HepG2 (cell line): ENCODE measurements around the gene RPL26. TPM values are rescaled to one million over a fixed set of nuclear protein-coding genes. Genes with fewer than 3 reads are reported as not detected.

ENCODE experiments used
- AFF4 ChIP-seq: sonication (generic); formaldehyde crosslinking; IDR thresholded peaks from 2 replicates; pipeline ENCODE4 v1.4.0; 2020; ENCODE audit warnings: missing genetic modification reagents
- AHDC1 ChIP-seq: sonication (generic); formaldehyde crosslinking; IDR thresholded peaks from 2 replicates; pipeline ENCODE4 v1.5.1; 2020; ENCODE audit warnings: mild to moderate bottlenecking, missing genetic modification reagents, borderline replicate concordance
- CBX1 ChIP-seq: IDR thresholded peaks from one replicate; pipeline ENCODE4 v1.6.1; 2016; ENCODE audit warnings: antibody characterized with exemption, low read depth
- FOXK2 ChIP-seq: fragments of 450-650 bp; IDR thresholded peaks from 2 replicates; pipeline ENCODE4 v1.6.1; 2016
- MTA1 ChIP-seq: sonication (generic); formaldehyde crosslinking; IDR thresholded peaks from 2 replicates; pipeline ENCODE4 v1.4.0; 2020; ENCODE audit warnings: missing genetic modification reagents, mild to moderate bottlenecking, borderline replicate concordance
- SCMH1 ChIP-seq: sonication (generic); formaldehyde crosslinking; IDR thresholded peaks from 2 replicates; pipeline ENCODE4 v1.9.0; 2021; ENCODE audit warnings: missing genetic modification reagents, mild to moderate bottlenecking, borderline replicate concordance
- SNAPC2 ChIP-seq: sonication (generic); formaldehyde crosslinking; IDR thresholded peaks from 2 replicates; pipeline ENCODE4 v1.8.1; 2022; ENCODE audit warnings: mild to moderate bottlenecking, missing genetic modification reagents
- THAP9 ChIP-seq: sonication (generic); formaldehyde crosslinking; IDR thresholded peaks from 2 replicates; pipeline ENCODE4; 2020; ENCODE audit warnings: missing genetic modification reagents, mild to moderate bottlenecking, borderline replicate concordance
- YY1 ChIP-seq: IDR thresholded peaks from 2 replicates; pipeline ENCODE4 v1.6.1; 2011; ENCODE audit warnings: low read length, low read depth, moderate library complexity, mild to moderate bottlenecking; ENCODE audit not compliant: insufficient read depth, insufficient replicate concordance
- ZBTB1 ChIP-seq: sonication (generic); formaldehyde crosslinking; IDR thresholded peaks from 2 replicates; pipeline ENCODE4 v1.4.0; 2020; ENCODE audit warnings: missing genetic modification reagents, borderline replicate concordance
- ZBTB3 ChIP-seq: sonication (generic); formaldehyde crosslinking; IDR thresholded peaks from 2 replicates; pipeline ENCODE4 v1.4.0; 2020; ENCODE audit warnings: low read depth, mild to moderate bottlenecking, moderate library complexity, missing genetic modification reagents, borderline replicate concordance
- ZBTB38 ChIP-seq: sonication (generic); formaldehyde crosslinking; IDR thresholded peaks from 2 replicates; pipeline ENCODE4 v1.5.1; 2020; ENCODE audit warnings: mild to moderate bottlenecking, missing genetic modification reagents
- ZNF17 ChIP-seq: sonication (generic); formaldehyde crosslinking; IDR thresholded peaks from 2 replicates; pipeline ENCODE4 v1.5.0; 2020; ENCODE audit warnings: mild to moderate bottlenecking, missing genetic modification reagents
- ZNF441 ChIP-seq: sonication (generic); formaldehyde crosslinking; IDR thresholded peaks from 2 replicates; pipeline ENCODE4 v1.7.0; 2021; ENCODE audit warnings: missing genetic modification reagents, borderline replicate concordance
- ZNF510 ChIP-seq: sonication (generic); formaldehyde crosslinking; IDR thresholded peaks from 2 replicates; pipeline ENCODE4 v1.4.0; 2020; ENCODE audit warnings: low read depth, mild to moderate bottlenecking, missing genetic modification reagents
- ZNF567 ChIP-seq: sonication (generic); formaldehyde crosslinking; IDR thresholded peaks from 2 replicates; pipeline ENCODE4 v1.8.1; 2023; ENCODE audit warnings: mild to moderate bottlenecking, missing genetic modification reagents, borderline replicate concordance
- polyA plus RNA-seq, 8 experiments: library from polyadenylated mRNA; depleted of rRNA in 3 of 8; stranded (reverse) in 7 of 8; unstranded in 1 of 8; fragments of >200 nt; fragmentation: Illumina TruSeq in 4 of 8; extraction: Trizol in 4 of 8; gene quantifications; 2 replicates each; pipeline versions ENCODE4 v1.2.1 to v1.2.3, GENCODE V29; 2011 to 2016; ENCODE audit warnings: low read depth in 4 of 8, missing spikeins in 1 of 8, mixed read lengths in 1 of 8; ENCODE audit not compliant: insufficient read depth in 1 of 8
- total RNA-seq, 5 experiments: library from RNA; depleted of rRNA; stranded (reverse); fragments of >200 nt; fragmentation: Illumina TruSeq; extraction: Trizol; gene quantifications; 2 replicates each; pipeline ENCODE4 v1.2.3, GENCODE V29; 2016; ENCODE audit warnings: low read depth in 1 of 5

Gene RPL26
- total and polyA plus RNA-seq, 2 of the 13 experiments (the other 11 are each of a cell fraction or from before 2014, with no cell fraction given), result 2,817 to 3,529 TPM

GRCh38 chr17:8376271-8377067, 6.5 kb downstream of the RPL26 start, which contains the start of gene KRABD2 (continued):
- no peak; the same call in 1 of the 2 replicates for TF ChIP-seq THAP9 (CRISPR knock-in tag)
- peak; percentile 74 for TF ChIP-seq ZBTB38 (CRISPR knock-in tag)
- TF ChIP-seq SNAPC2, result no peak; the same call in 1 of the 2 replicates
- no peak for TF ChIP-seq AHDC1 (CRISPR knock-in tag)
- no peak for TF ChIP-seq ZBTB1 (CRISPR knock-in tag)
- TF ChIP-seq FOXK2, result peak; percentile 45; the same call in 1 of the 2 replicates
- peak; percentile 36 for TF ChIP-seq CBX1
- peak; percentile 46 for TF ChIP-seq YY1
- TF ChIP-seq ZNF441 (CRISPR knock-in tag), result no peak
- 0 out of 2 replicates have a peak, but pooled peaks have one; percentile 81 for TF ChIP-seq AFF4 (CRISPR knock-in tag)
- TF ChIP-seq ZBTB3, result no peak
- TF ChIP-seq ZNF17 (CRISPR knock-in tag), result no peak
- TF ChIP-seq MTA1 (CRISPR knock-in tag), result peak; percentile 52; the same call in 1 of the 2 replicates
- TF ChIP-seq SCMH1, result no peak
- TF ChIP-seq ZNF567, result 0 out of 2 replicates have a peak, but pooled peaks have one; percentile 28
- no peak for TF ChIP-seq ZNF510 (CRISPR knock-in tag)
